Esophagus muscularis mucosa (tissue), 4 donors: ENCODE results near the gene GAL3ST3.

ENCODE experiments used
- CTCF ChIP-seq, 3 experiments: fragments of 200-600 bp in 2 of 3; fragments of 450-650 bp in 1 of 3; sonication (generic) in 2 of 3; IDR thresholded peaks; one replicate each; pipeline ENCODE4 v1.5.1; 2017 to 2019; ENCODE audit warnings: antibody characterized with exemption in 3 of 3, mild to moderate bottlenecking in 2 of 3, moderate library complexity in 1 of 3
- EP300 ChIP-seq: sonication (generic); formaldehyde crosslinking; IDR thresholded peaks from one replicate; pipeline ENCODE4 v1.6.1; 2017; ENCODE audit warnings: antibody characterized with exemption
- POLR2A ChIP-seq: fragments of 450-650 bp; IDR thresholded peaks from one replicate; pipeline ENCODE4 v1.6.1; 2017; ENCODE audit warnings: antibody characterized with exemption, moderate library complexity, mild to moderate bottlenecking, low read depth

GRCh38 chr11:66006134-66006890, 42.6 kb downstream of the GAL3ST3 start:
- TF ChIP-seq POLR2A (no peak), CTCF (IDR thresholded peaks at IDR 0.05) (no peak), EP300 (no peak)
